Type B pancreatic cell (in vitro differentiated cells): ENCODE measurements around the gene NEU4. TPM values are rescaled to one million over a fixed set of nuclear protein-coding genes. Genes with fewer than 3 reads are reported as not detected.

ENCODE experiments used
- DNase-seq: peaks from one replicate; pipeline ENCODE4 v3.0.0; 2021; ENCODE audit warnings: mixed read lengths; ENCODE audit not compliant: unreplicated experiment; ENCODE audit errors: extremely low spot score
- H3K27ac Mint-ChIP-seq: 2 replicates; pipeline ENCODE4 v1.8.0; 2021; ENCODE audit warnings: mild to moderate bottlenecking, mixed read lengths
- H3K27me3 Mint-ChIP-seq: 2 replicates; pipeline ENCODE4 v1.8.0; 2021; ENCODE audit warnings: mixed read lengths
- H3K36me3 Mint-ChIP-seq: 2 replicates; pipeline ENCODE4 v1.8.0; 2021; ENCODE audit warnings: mixed read lengths
- H3K4me1 Mint-ChIP-seq: one replicate; pipeline ENCODE4 v1.8.0; 2021; ENCODE audit warnings: mixed read lengths; ENCODE audit not compliant: unreplicated experiment
- H3K4me3 Mint-ChIP-seq: 2 replicates; pipeline ENCODE4 v1.8.0; 2021; ENCODE audit warnings: mild to moderate bottlenecking, mixed read lengths
- H3K9me3 Mint-ChIP-seq: 2 replicates; pipeline ENCODE4 v1.8.0; 2021; ENCODE audit warnings: mixed read lengths
- total RNA-seq: library from RNA; stranded (reverse); gene quantifications from 2 replicates; pipeline ENCODE4 v1.2.1, GENCODE V29; 2021; ENCODE audit warnings: low replicate concordance
- TF ChIP-seq, protein P1 (sequence below): fragments of 200-600 bp; sonication (generic); conservative IDR thresholded peaks from 2 replicates; pipeline ENCODE4 v1.5.0; 2021; ENCODE audit warnings: antibody characterized with exemption, mild to moderate bottlenecking

Gene NEU4
- total RNA-seq, 1 donor from 2014 or later = 0.51 TPM

GRCh38 chr2:241853651-241854341 is 44.8 kb downstream of the NEU4 start:
- TF ChIP-seq, protein P1, sequence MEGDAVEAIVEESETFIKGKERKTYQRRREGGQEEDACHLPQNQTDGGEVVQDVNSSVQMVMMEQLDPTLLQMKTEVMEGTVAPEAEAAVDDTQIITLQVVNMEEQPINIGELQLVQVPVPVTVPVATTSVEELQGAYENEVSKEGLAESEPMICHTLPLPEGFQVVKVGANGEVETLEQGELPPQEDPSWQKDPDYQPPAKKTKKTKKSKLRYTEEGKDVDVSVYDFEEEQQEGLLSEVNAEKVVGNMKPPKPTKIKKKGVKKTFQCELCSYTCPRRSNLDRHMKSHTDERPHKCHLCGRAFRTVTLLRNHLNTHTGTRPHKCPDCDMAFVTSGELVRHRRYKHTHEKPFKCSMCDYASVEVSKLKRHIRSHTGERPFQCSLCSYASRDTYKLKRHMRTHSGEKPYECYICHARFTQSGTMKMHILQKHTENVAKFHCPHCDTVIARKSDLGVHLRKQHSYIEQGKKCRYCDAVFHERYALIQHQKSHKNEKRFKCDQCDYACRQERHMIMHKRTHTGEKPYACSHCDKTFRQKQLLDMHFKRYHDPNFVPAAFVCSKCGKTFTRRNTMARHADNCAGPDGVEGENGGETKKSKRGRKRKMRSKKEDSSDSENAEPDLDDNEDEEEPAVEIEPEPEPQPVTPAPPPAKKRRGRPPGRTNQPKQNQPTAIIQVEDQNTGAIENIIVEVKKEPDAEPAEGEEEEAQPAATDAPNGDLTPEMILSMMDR = no peak
- Mint-ChIP-seq H3K27ac (no peak overlapping the region), H3K4me3 (no peak overlapping the region), H3K9me3 (no peaks in the 10 kb centered on the region), H3K4me1 (no peaks in the 10 kb centered on the region), H3K27me3 (peaks cover 1% of the 10 kb centered on the region), H3K36me3 (no peaks in the 10 kb centered on the region)
- no peak for DNase-seq

GRCh38 chr2:241854342-241855244 is 45.6 kb downstream of the NEU4 start:
- Mint-ChIP-seq H3K4me3 (no peak overlapping the region), H3K27ac (no peak overlapping the region), H3K27me3 (no peaks in the 10 kb centered on the region), H3K4me1 (peaks cover under 1% of the 10 kb centered on the region), H3K36me3 (no peaks in the 10 kb centered on the region), H3K9me3 (no peaks in the 10 kb centered on the region)
- DNase-seq = no peak
- TF ChIP-seq, protein P1 = no peak

DNA sequence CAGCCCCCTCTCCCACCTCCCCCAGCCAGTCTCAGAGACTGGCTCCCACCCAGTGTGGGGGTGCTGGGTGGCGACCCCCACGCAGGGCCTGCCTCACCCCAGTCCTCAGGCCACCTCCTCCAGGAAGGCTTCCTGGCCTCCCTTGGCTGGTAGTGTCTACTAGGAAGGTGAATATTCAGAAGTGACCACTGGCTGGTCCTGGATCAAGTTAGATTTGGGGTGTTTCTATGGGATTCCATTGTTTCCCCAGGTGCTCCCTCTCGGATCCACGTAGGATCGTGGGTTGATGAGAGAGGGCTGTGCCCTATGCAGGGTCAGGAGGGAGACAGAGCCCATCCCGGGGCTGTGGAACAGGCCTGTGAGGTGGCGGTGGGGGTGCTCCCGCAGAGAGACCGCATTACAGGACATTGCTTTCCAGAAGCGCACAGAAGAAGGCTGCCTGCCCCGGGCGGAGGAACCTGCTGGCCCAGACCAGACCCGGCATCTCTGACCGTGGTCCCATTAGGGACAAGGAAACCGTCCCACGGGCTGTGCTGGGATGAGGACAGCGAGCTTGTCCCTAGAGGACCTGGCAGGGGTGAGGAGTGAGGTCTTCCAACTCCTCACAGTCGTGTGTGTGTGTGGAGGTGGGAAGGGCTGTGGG is 46.4 kb downstream of the NEU4 start:
- Mint-ChIP-seq H3K9me3 (no peaks in the 10 kb centered on the region), H3K4me3 (no peak overlapping the region), H3K4me1 (peaks cover 3% of the 10 kb centered on the region), H3K27ac (no peak overlapping the region), H3K36me3 (no peaks in the 10 kb centered on the region), H3K27me3 (no peaks in the 10 kb centered on the region)
- TF ChIP-seq, protein P1 = no peak
- DNase-seq = no peak

DNA sequence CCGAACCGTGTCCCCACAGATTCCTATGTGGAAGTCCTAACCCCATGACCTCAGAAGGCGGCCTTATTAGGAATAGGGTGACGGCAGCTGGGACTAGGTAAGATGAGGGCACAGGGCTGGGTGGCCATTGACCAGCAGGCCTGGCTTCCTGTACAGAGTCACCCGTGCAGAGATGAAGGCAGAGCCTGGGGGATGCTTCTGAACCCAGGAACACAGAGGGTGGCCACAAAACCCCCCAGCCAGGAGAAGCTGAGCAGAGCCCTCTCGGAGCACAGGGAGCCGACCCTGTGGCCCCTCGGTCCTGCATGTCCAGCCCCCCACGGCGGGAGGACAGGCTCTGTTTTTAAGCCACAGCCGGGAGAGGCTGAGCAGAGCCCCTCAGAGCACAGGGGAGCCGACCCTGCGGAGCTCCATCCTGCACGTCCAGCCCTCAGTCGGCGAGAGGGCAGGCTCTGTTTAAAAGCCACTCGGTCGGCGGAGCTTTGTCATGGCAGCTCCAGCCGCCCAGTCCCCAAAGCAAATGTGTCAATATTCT is 47.0 kb downstream of the NEU4 start:
- Mint-ChIP-seq H3K9me3 (no peaks in the 10 kb centered on the region), H3K4me3 (no peak overlapping the region), H3K27ac (no peak overlapping the region)

DNA sequence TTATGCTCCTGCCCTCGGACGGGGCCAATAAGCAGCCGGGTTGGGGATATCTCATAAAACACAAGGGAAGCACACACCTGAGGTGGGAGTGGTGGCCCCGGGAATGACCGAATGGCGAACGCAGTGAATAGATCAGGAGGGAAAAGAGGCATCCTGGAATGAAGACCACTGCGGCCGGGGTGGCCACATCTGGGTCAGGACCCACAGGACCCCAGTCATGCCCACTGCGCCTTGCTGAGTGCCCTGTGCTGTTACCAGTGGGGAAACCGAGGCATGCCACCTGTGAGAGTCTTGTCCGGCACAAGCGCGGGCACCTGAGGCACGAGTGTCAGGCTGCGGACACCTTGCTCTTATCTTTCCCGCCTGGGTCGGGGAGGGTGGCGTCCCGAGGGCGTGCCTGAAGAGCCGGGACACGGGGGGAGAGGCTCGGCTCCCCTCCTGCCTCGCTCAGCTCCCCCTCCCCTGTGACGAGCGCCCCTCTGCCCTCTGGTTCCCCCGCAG is 48.1 kb downstream of the NEU4 start:
- H3K4me3 Mint-ChIP-seq = no peak overlapping the region

More for the DNA sequence above, 47.0 kb downstream of the NEU4 start:
- H3K27me3 Mint-ChIP-seq = no peaks in the 10 kb centered on the region
- H3K4me1 Mint-ChIP-seq = peaks cover 3% of the 10 kb centered on the region
- no peaks in the 10 kb centered on the region for H3K36me3 Mint-ChIP-seq
- no peak for DNase-seq
- TF ChIP-seq, protein P1 = no peak

More for the DNA sequence above, 48.1 kb downstream of the NEU4 start:
- TF ChIP-seq, protein P1 = no peak
- no peaks in the 10 kb centered on the region for H3K36me3 Mint-ChIP-seq
- no peak for DNase-seq
- H3K9me3 Mint-ChIP-seq = no peaks in the 10 kb centered on the region
- no peaks in the 10 kb centered on the region for H3K27me3 Mint-ChIP-seq
- no peak overlapping the region for H3K27ac Mint-ChIP-seq
- H3K4me1 Mint-ChIP-seq = peaks cover 3% of the 10 kb centered on the region
